Measurements from ENCODE around the gene MINDY1.

GRCh38 chr1:151002611-151003010 lies 4.1 kb downstream of the MINDY1 start:
- no peak for TF ChIP-seq CTCF (IDR thresholded peaks at IDR 0.05)
- no peak for TF ChIP-seq POLR2A (IDR thresholded peaks at IDR 0.05)
